ENCODE results near the gene PLCG1. TPM values are rescaled to one million over a fixed set of nuclear protein-coding genes. Genes with fewer than 3 reads are reported as not detected.

PLCG1 gene
- polyA plus RNA-seq, 2 of the 4 experiments (the other 2 are of a cell fraction), result 22.0 to 65.0 TPM

DNA sequence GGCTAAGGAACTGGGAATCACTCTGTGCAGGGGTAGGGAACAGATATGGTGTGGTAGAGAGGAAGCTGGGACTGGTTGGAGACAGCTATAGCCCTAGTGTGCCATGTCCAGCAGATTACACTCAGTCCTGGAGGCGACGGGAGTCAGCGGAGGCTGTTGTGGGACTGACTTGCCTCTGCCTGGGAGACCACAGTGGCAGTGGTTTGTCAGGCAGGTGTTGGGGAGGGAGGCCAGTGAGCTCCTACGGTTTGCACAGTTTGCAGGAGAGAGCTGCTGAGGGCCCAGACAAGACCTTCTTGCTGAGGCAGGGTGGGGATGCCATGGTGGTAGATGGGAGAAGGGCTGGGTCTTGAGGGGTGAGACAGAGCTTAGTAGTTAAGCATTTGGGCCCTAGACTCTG, 4.9 kb downstream of the PLCG1 start:
- no peak for ATAC-seq
- WGBS (ENCODE audit: missing lambda C conversion rate), result 94% methylated on average over 4 of the region's 4 CpGs
- Histone ChIP-seq H3K4me3 (no peak overlapping the region), H3K4me1 (peaks cover 7% of the 10 kb centered on the region), H3K4me2 (no peak overlapping the region), H3K9me3 (no peaks in the 10 kb centered on the region), H3K27ac (no peak overlapping the region)
- ChIA-PET CTCF (interaction anchor here (1.3 to 2.9 kb wide), 3 partner anchors 16 to 198 kb away, joined by 3 to 18 read pairs (median 4); partner anchors contain the start of gene LPIN3), POLR2A (interaction anchor here (0.7 kb wide), 2 partner anchors 11 to 201 kb away, joined by 3 to 4 read pairs; no protein-coding TSS in a partner anchor)
- no peak for DNase-seq (ENCODE audit: low read depth in 1 of 2, low spot score in 1 of 2)
- TF ChIP-seq, protein P1, sequence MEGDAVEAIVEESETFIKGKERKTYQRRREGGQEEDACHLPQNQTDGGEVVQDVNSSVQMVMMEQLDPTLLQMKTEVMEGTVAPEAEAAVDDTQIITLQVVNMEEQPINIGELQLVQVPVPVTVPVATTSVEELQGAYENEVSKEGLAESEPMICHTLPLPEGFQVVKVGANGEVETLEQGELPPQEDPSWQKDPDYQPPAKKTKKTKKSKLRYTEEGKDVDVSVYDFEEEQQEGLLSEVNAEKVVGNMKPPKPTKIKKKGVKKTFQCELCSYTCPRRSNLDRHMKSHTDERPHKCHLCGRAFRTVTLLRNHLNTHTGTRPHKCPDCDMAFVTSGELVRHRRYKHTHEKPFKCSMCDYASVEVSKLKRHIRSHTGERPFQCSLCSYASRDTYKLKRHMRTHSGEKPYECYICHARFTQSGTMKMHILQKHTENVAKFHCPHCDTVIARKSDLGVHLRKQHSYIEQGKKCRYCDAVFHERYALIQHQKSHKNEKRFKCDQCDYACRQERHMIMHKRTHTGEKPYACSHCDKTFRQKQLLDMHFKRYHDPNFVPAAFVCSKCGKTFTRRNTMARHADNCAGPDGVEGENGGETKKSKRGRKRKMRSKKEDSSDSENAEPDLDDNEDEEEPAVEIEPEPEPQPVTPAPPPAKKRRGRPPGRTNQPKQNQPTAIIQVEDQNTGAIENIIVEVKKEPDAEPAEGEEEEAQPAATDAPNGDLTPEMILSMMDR (IDR thresholded peaks at IDR 0.05), result no peak
- TF ChIP-seq SREBF2 (IDR thresholded peaks at IDR 0.05), result no peak
- TF ChIP-seq, protein P2, sequence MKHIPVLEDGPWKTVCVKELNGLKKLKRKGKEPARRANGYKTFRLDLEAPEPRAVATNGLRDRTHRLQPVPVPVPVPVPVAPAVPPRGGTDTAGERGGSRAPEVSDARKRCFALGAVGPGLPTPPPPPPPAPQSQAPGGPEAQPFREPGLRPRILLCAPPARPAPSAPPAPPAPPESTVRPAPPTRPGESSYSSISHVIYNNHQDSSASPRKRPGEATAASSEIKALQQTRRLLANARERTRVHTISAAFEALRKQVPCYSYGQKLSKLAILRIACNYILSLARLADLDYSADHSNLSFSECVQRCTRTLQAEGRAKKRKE (CRISPR knock-in tag; IDR thresholded peaks at IDR 0.05; ENCODE audit: low read depth), result no peak
- TF ChIP-seq, protein P3, sequence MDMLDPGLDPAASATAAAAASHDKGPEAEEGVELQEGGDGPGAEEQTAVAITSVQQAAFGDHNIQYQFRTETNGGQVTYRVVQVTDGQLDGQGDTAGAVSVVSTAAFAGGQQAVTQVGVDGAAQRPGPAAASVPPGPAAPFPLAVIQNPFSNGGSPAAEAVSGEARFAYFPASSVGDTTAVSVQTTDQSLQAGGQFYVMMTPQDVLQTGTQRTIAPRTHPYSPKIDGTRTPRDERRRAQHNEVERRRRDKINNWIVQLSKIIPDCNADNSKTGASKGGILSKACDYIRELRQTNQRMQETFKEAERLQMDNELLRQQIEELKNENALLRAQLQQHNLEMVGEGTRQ (IDR thresholded peaks at IDR 0.05), result no peak
- no peak for TF ChIP-seq ZSCAN20 (CRISPR knock-in tag; IDR thresholded peaks at IDR 0.05)
- TF ChIP-seq FOXS1 (CRISPR knock-in tag; IDR thresholded peaks at IDR 0.05), result no peak
- no peak for TF ChIP-seq PHF8 (IDR thresholded peaks at IDR 0.05; ENCODE audit: borderline replicate concordance, low read depth)
- TF ChIP-seq POLR2AphosphoS2 (conservative IDR thresholded peaks at IDR 0.05; ENCODE audit: low read length), result no peak
- TF ChIP-seq KDM1A (IDR thresholded peaks at IDR 0.05; ENCODE audit: low read depth), result no peak
- TF ChIP-seq, protein P4, sequence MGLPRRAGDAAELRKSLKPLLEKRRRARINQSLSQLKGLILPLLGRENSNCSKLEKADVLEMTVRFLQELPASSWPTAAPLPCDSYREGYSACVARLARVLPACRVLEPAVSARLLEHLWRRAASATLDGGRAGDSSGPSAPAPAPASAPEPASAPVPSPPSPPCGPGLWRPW (IDR thresholded peaks at IDR 0.05), result no peak
- TF ChIP-seq TFCP2L1 (CRISPR knock-in tag; IDR thresholded peaks at IDR 0.05), result no peak
- TF ChIP-seq, protein P5, sequence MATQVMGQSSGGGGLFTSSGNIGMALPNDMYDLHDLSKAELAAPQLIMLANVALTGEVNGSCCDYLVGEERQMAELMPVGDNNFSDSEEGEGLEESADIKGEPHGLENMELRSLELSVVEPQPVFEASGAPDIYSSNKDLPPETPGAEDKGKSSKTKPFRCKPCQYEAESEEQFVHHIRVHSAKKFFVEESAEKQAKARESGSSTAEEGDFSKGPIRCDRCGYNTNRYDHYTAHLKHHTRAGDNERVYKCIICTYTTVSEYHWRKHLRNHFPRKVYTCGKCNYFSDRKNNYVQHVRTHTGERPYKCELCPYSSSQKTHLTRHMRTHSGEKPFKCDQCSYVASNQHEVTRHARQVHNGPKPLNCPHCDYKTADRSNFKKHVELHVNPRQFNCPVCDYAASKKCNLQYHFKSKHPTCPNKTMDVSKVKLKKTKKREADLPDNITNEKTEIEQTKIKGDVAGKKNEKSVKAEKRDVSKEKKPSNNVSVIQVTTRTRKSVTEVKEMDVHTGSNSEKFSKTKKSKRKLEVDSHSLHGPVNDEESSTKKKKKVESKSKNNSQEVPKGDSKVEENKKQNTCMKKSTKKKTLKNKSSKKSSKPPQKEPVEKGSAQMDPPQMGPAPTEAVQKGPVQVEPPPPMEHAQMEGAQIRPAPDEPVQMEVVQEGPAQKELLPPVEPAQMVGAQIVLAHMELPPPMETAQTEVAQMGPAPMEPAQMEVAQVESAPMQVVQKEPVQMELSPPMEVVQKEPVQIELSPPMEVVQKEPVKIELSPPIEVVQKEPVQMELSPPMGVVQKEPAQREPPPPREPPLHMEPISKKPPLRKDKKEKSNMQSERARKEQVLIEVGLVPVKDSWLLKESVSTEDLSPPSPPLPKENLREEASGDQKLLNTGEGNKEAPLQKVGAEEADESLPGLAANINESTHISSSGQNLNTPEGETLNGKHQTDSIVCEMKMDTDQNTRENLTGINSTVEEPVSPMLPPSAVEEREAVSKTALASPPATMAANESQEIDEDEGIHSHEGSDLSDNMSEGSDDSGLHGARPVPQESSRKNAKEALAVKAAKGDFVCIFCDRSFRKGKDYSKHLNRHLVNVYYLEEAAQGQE (IDR thresholded peaks at IDR 0.05), result no peak
- TF ChIP-seq HOXB13 (CRISPR knock-in tag; IDR thresholded peaks at IDR 0.05; ENCODE audit: low read depth), result no peak
- no peak for FAIRE-seq

DNA sequence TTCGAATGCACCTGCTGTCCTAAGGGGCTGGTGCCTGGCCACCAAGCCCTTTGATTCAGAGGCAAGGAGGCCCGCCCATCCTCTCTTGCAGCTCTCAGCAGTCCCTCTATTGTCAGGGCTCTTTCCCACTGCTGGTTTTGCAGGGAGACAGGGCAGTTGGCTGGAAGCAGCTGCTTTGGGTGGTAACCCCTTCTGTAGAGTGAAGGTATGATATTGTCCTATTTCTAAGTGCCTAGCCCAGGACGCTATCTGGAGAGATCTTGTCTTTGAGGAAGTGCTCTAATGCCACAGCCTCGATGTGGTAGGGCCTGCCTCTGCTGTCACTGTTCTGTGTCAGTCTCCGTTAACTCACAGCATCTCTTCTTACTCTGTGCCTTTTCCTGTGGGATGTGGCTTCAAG, 5.6 kb downstream of the PLCG1 start:
- H3K4me1 ChIP-seq, result peaks cover 7% of the 10 kb centered on the region
- TF ChIP-seq, protein P6, sequence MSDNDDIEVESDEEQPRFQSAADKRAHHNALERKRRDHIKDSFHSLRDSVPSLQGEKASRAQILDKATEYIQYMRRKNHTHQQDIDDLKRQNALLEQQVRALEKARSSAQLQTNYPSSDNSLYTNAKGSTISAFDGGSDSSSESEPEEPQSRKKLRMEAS (IDR thresholded peaks at IDR 0.05), result no peak
- TF ChIP-seq ESRRA (IDR thresholded peaks at IDR 0.05; ENCODE audit: borderline replicate concordance, low read length) (no peak), ZC3H11A (IDR thresholded peaks at IDR 0.05) (no peak), ZNF302 (CRISPR knock-in tag; IDR thresholded peaks at IDR 0.05) (no peak), TP53 (CRISPR knock-in tag; IDR thresholded peaks at IDR 0.05) (no peak), NFE2L2 (conservative IDR thresholded peaks at IDR 0.05; ENCODE audit: low read length) (no peak), MAZ (IDR thresholded peaks at IDR 0.05; ENCODE audit: borderline replicate concordance, low read depth, low read length) (no peak), FOSL2 (IDR thresholded peaks at IDR 0.05) (no peak), FOSL2 (CRISPR knock-in tag; IDR thresholded peaks at IDR 0.05) (no peak), EP300 (IDR thresholded peaks at IDR 0.05) (no peak), MYC (IDR thresholded peaks at IDR 0.05; ENCODE audit: borderline replicate concordance, low read length) (no peak), BHLHE40 (IDR thresholded peaks at IDR 0.05; ENCODE audit: low read depth, low read length) (no peak), FOXS1 (CRISPR knock-in tag; IDR thresholded peaks at IDR 0.05) (no peak)
- TF ChIP-seq, protein P1 (IDR thresholded peaks at IDR 0.05), result no peak
- TF ChIP-seq, protein P7, sequence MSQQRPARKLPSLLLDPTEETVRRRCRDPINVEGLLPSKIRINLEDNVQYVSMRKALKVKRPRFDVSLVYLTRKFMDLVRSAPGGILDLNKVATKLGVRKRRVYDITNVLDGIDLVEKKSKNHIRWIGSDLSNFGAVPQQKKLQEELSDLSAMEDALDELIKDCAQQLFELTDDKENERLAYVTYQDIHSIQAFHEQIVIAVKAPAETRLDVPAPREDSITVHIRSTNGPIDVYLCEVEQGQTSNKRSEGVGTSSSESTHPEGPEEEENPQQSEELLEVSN (IDR thresholded peaks at IDR 0.05; ENCODE audit: borderline replicate concordance, low read depth), result no peak
- no peak for FAIRE-seq
- H3K27ac ChIP-seq, result no peak overlapping the region
- H3K4me3 ChIP-seq, result no peak overlapping the region
- H3K9me3 ChIP-seq, result no peaks in the 10 kb centered on the region
- no peak for DNase-seq (ENCODE audit: low read depth in 1 of 2, low spot score in 1 of 2)
- no peak overlapping the region for H3K4me2 ChIP-seq
- POLR2A ChIA-PET, result interaction anchor here (0.7 kb wide), 1 partner anchor 200 kb away, joined by 4 read pairs; no protein-coding TSS in a partner anchor
- CTCF ChIA-PET, result interaction anchor here (1.3 to 2.9 kb wide), 3 partner anchors 30 to 198 kb away, joined by 3 to 18 read pairs (median 4); partner anchors contain the start of gene LPIN3
- WGBS (ENCODE audit: missing lambda C conversion rate), result 75% methylated on average over 5 of the region's 5 CpGs
- ATAC-seq, result no peak
